ENCODE results near the gene MGAT5.

GRCh38 chr2:134405611-134406081 is 151.8 kb downstream of the MGAT5 start:
- TF ChIP-seq POLR2A (IDR thresholded peaks at IDR 0.05) (no peak), CTCF (IDR thresholded peaks at IDR 0.05) (no peak)
